Esophagus muscularis mucosa (tissue), 4 donors: ENCODE results near the gene CCDC158. TPM values are rescaled to one million over a fixed set of nuclear protein-coding genes. Genes with fewer than 3 reads are reported as not detected.
"Not testable (repeated sequence)": the region's sequence is repeated elsewhere in the genome, so short reads cannot be mapped to it uniquely, and the experiment has no call there.

Source experiments
- DNase-seq: peaks from one replicate; pipeline ENCODE4 v3.0.0-alpha.2; 2017; ENCODE audit errors: extremely low spot score
- H3K27ac ChIP-seq, 4 donors: fragments of 200-600 bp; sonication (generic); replicated peaks in 1 of 4; 1 replicate in 3 of 4; 2 replicates in 1 of 4; pipeline ENCODE4 v1.5.1; 2016 to 2019; ENCODE audit warnings: mild to moderate bottlenecking in 1 of 4
- H3K27me3 ChIP-seq, 4 donors: fragments of 200-600 bp; sonication (generic); one replicate each; pipeline versions ENCODE4 v1.5.1 to v1.6.0; 2016 to 2019
- H3K36me3 ChIP-seq, 4 donors: fragments of 200-600 bp; sonication (generic); one replicate each; pipeline ENCODE4 v1.5.1; 2016 to 2019
- H3K4me1 ChIP-seq, 4 donors: fragments of 200-600 bp; sonication (generic); one replicate each; pipeline ENCODE4 v1.5.1; 2016 to 2019
- H3K4me3 ChIP-seq, 4 donors: fragments of 200-600 bp; sonication (generic); 1 replicate in 2 of 4; 2 replicates in 2 of 4; pipeline ENCODE4 v1.5.1; 2016 to 2019; ENCODE audit warnings: mild to moderate bottlenecking in 4 of 4, moderate library complexity in 1 of 4
- H3K9me3 ChIP-seq, 4 donors: fragments of 200-600 bp; sonication (generic); 1 replicate in 3 of 4; 2 replicates in 1 of 4; pipeline ENCODE4 v1.5.1; 2016 to 2019
- CTCF ChIP-seq, 3 experiments: fragments of 200-600 bp in 2 of 3; fragments of 450-650 bp in 1 of 3; sonication (generic) in 2 of 3; IDR thresholded peaks; one replicate each; pipeline ENCODE4 v1.5.1; 2017 to 2019; ENCODE audit warnings: antibody characterized with exemption in 3 of 3, mild to moderate bottlenecking in 2 of 3, moderate library complexity in 1 of 3
- EP300 ChIP-seq: sonication (generic); formaldehyde crosslinking; IDR thresholded peaks from one replicate; pipeline ENCODE4 v1.6.1; 2017; ENCODE audit warnings: antibody characterized with exemption
- POLR2A ChIP-seq: fragments of 450-650 bp; IDR thresholded peaks from one replicate; pipeline ENCODE4 v1.6.1; 2017; ENCODE audit warnings: antibody characterized with exemption, moderate library complexity, mild to moderate bottlenecking, low read depth
- POLR2AphosphoS5 ChIP-seq, 2 donors: sonication (generic); formaldehyde crosslinking; IDR thresholded peaks; one replicate each; pipeline ENCODE4 v1.6.1; 2017; ENCODE audit warnings: antibody characterized with exemption in 2 of 2
- WGBS: methylation state at CpG from one replicate; pipeline ENCODE4 v1.1.5; 2018; 5-methylcytosine and 5-hydroxymethylcytosine counted together
- intact Hi-C: fragments of 100-400 bp; cut with DNase I; formaldehyde crosslinking; loops from one replicate; pipeline ENCODE4 v1.15.1; 2023
- total RNA-seq, 4 donors: library from RNA; depleted of rRNA; stranded (reverse); fragments of >200 nt; gene quantifications; one replicate each; pipeline versions ENCODE4 v1.1.0 to v1.2.1, GENCODE V29; 2016

Gene CCDC158
- total RNA-seq, 4 donors from 2014 or later, result 0.66 to 1.8 (median 1.3) TPM

- Histone ChIP-seq H3K27ac (no peak overlapping the region), H3K4me3 (no peak overlapping the region), H3K4me1 (no peaks in the 10 kb centered on the region), H3K9me3 (peaks cover 0 to 3% (median 0%) of the 10 kb centered on the region in 4 donors), H3K36me3 (peaks cover 0 to 9% (median 0%) of the 10 kb centered on the region in 4 donors), H3K27me3 (no peaks in the 10 kb centered on the region)
- intact Hi-C loops, result no loop called here
- 81% methylated on average over 3 of the region's 3 CpGs for WGBS
- TF ChIP-seq POLR2AphosphoS5 (IDR thresholded peaks at IDR 0.05) (no peak), EP300 (no peak)
- no peak for DNase-seq
Observed at GRCh38 chr4:76361689-76362412, 59.1 kb downstream of the CCDC158 start.

- H3K4me3 ChIP-seq, H3K27me3 ChIP-seq, H3K9me3 ChIP-seq, H3K27ac ChIP-seq, H3K4me1 ChIP-seq, intact Hi-C loops, H3K36me3 ChIP-seq, DNase-seq: not testable (repeated sequence)
Observed at GRCh38 chr4:76359881-76360466, 61.0 kb downstream of the CCDC158 start.

- no peaks in the 10 kb centered on the region for H3K4me1 ChIP-seq
- H3K9me3 ChIP-seq, result peaks cover 0 to 3% (median 0%) of the 10 kb centered on the region in 4 donors
- no peak for DNase-seq
- H3K27ac ChIP-seq, result no peak overlapping the region
- H3K4me3 ChIP-seq, result no peak overlapping the region
- intact Hi-C loops, result no loop called here
- TF ChIP-seq POLR2AphosphoS5 (IDR thresholded peaks at IDR 0.05) (no peak), CTCF (IDR thresholded peaks at IDR 0.05) (no peak), EP300 (no peak), POLR2A (no peak)
- H3K36me3 ChIP-seq, result peaks cover 0 to 9% (median 0%) of the 10 kb centered on the region in 4 donors
- 86% methylated on average over 2 of the region's 2 CpGs for WGBS
- no peaks in the 10 kb centered on the region for H3K27me3 ChIP-seq
Observed at GRCh38 chr4:76357981-76358380, 63.0 kb downstream of the CCDC158 start.

GRCh38 chr4:76354517-76355473 lies 66.1 kb downstream of the CCDC158 start:
- 62% methylated on average over 9 of the region's 9 CpGs for WGBS
- DNase-seq, result no peak
- peaks cover 0 to 3% (median 0%) of the 10 kb centered on the region in 4 donors for H3K9me3 ChIP-seq
- H3K4me1 ChIP-seq, result no peaks in the 10 kb centered on the region
- H3K4me3 ChIP-seq, result no peak overlapping the region
- no peaks in the 10 kb centered on the region for H3K36me3 ChIP-seq
- H3K27ac ChIP-seq, result no peak overlapping the region
- no peaks in the 10 kb centered on the region for H3K27me3 ChIP-seq
- TF ChIP-seq POLR2AphosphoS5 (IDR thresholded peaks at IDR 0.05) (no peak), EP300 (no peak), CTCF (IDR thresholded peaks at IDR 0.05) (no peak), POLR2A (no peak)
- intact Hi-C loops, result no loop called here

GRCh38 chr4:76342803-76343202 lies 78.1 kb downstream of the CCDC158 start:
- Histone ChIP-seq H3K9me3 (no peaks in the 10 kb centered on the region), H3K4me3 (no peak overlapping the region), H3K4me1 (peaks cover 12 to 33% (median 18%) of the 10 kb centered on the region in 4 donors), H3K27ac (peak overlapping the region in 2 of 4 donors; percentile 62 to 66), H3K36me3 (no peaks in the 10 kb centered on the region), H3K27me3 (no peaks in the 10 kb centered on the region)
- TF ChIP-seq POLR2AphosphoS5 (IDR thresholded peaks at IDR 0.05) (no peak), EP300 (no peak), CTCF (IDR thresholded peaks at IDR 0.05) (no peak), POLR2A (no peak)
- no peak for DNase-seq
- 67% methylated on average over 2 of the region's 2 CpGs for WGBS
- intact Hi-C loops, result no loop called here
